Right lobe of liver (tissue), 6 donors: ENCODE measurements around the gene APBB1. TPM values are rescaled to one million over a fixed set of nuclear protein-coding genes. Genes with fewer than 3 reads are reported as not detected.

Experiments used
- ATAC-seq, 4 donors: fragments of 200-7000 bp; cut with Tn5 transposase; one replicate each; pipeline ENCODE4 v1.9.1; 2020; ENCODE audit warnings: mild to moderate bottlenecking in 4 of 4, moderate library complexity in 4 of 4
- DNase-seq, 3 donors: peaks; one replicate each; pipeline ENCODE4 v3.0.0-alpha.2; 2020
- H3K27ac ChIP-seq, 3 donors: fragments of 200-600 bp; one replicate each; pipeline ENCODE4 v1.8.0; 2022
- H3K27me3 ChIP-seq, 2 donors: fragments of 200-600 bp; one replicate each; pipeline ENCODE4 v1.8.0; 2022
- H3K36me3 ChIP-seq, 4 donors: fragments of 200-600 bp; sonication (generic) in 1 of 4; one replicate each; pipeline versions ENCODE4 v1.5.1 to v1.8.0; 2017 to 2022; ENCODE audit warnings: control low read depth in 1 of 4
- H3K4me1 ChIP-seq, 4 donors: fragments of 200-600 bp; sonication (generic) in 1 of 4; one replicate each; pipeline versions ENCODE4 v1.5.1 to v1.8.0; 2017 to 2022; ENCODE audit warnings: control low read depth in 1 of 4
- H3K4me3 ChIP-seq, 3 donors: fragments of 200-600 bp; one replicate each; pipeline ENCODE4 v1.8.0; 2022
- H3K9me3 ChIP-seq, 4 donors: fragments of 200-600 bp; sonication (generic) in 1 of 4; one replicate each; pipeline versions ENCODE4 v1.5.1 to v1.8.0; 2017 to 2022; ENCODE audit warnings: control low read depth in 1 of 4
- POLR2A ChIP-seq: fragments of 450-650 bp; IDR thresholded peaks from one replicate; pipeline ENCODE4 v1.6.1; 2017; ENCODE audit warnings: antibody characterized with exemption, mild to moderate bottlenecking
- WGBS: methylation state at CpG from one replicate; pipeline ENCODE4 v1.1.6; 2018; ENCODE audit warnings: low coverage, low lambda C conversion rate; ENCODE audit not compliant: insufficient coverage; ENCODE audit errors: missing lambda C conversion rate; 5-methylcytosine and 5-hydroxymethylcytosine counted together
- intact Hi-C, 2 donors: fragments of 100-400 bp; cut with DNase I; formaldehyde crosslinking; loops; one replicate each; pipeline versions ENCODE4 v1.11.2 to v1.14.1; 2022
- total RNA-seq, 6 experiments: library from RNA; depleted of rRNA in 2 of 6; stranded (reverse); fragments of >200 nt in 2 of 6; fragmentation: NEBNext Ultra II Directional in 3 of 6; extraction: Animal tissue kit (Norgen Biotek cat#: 25700) in 3 of 6; gene quantifications; one replicate each; pipeline versions ENCODE4 v1.1.0 to v1.2.4, GENCODE V29; 2016 to 2023
- TF ChIP-seq, protein P1 (sequence below), 4 donors: fragments of 200-600 bp in 3 of 4; fragments of 450-650 bp in 1 of 4; IDR thresholded peaks; one replicate each; pipeline versions ENCODE4 v1.5.1 to v1.8.0; 2016 to 2022; ENCODE audit warnings: antibody characterized with exemption in 4 of 4, mild to moderate bottlenecking in 2 of 4
- donor health status: DM: no; HTN: yes; CAD: no.
- donor health status: DM: no; HTN: no; CAD: no.
- donor health status: DM: no; HTN: no; CAD: no.
- donor health status: DM: no; HTN: yes; CAD: no.
- donor health status: DM: no; HTN: yes; CAD: no.

APBB1 gene
- total RNA-seq, 6 experiments from 2014 or later = 3.3 to 5.6 (median 3.8) TPM

DNA sequence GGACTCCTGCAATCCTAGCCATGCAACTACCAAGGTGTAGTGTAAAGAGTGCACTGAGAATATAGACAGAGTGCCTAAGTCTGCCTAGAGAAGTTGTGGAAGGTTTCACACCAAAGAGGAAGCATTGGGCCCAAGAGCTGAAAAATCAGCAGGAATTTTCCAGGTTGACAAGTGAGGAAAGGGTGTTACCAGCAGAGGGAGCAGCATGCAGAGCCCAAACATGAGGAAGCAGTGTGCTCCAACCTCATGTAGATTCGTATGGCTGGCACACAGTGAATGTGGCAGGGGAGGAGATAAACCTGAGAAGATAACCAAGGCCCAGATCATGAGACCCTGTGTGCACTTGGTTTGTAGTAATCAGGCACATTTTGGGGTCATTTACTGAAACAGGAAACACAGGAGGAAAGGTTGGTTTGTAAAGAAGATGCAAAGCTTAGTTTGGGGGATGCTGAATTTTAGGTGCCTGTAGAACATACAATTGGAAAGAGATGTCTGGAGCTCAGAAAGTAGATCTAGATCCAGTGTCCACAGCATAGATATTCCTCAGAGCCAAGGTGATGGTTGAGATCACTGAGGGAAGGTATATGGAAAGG lies 20.2 kb upstream of the APBB1 start:
- H3K27ac ChIP-seq = peak overlapping the region in 2 of 3 donors; percentile 87 to 88
- peak overlapping the region; percentile 62 to 79 (median 74) for H3K4me3 ChIP-seq
- intact Hi-C loops = loop anchor here in 1 of 2 donors (5.0 kb wide), 1 partner anchor 47 kb away; the partner anchor contains the start of gene SMPD1
- peak in 1 of 3 donors; percentile 33 for DNase-seq
- H3K27me3 ChIP-seq = no peaks in the 10 kb centered on the region
- H3K4me1 ChIP-seq = peaks cover 0 to 70% (median 11%) of the 10 kb centered on the region in 4 donors
- no peaks in the 10 kb centered on the region for H3K9me3 ChIP-seq
- peak in 2 of 4 donors; percentile 6 to 13 for ATAC-seq
- TF ChIP-seq, protein P1, sequence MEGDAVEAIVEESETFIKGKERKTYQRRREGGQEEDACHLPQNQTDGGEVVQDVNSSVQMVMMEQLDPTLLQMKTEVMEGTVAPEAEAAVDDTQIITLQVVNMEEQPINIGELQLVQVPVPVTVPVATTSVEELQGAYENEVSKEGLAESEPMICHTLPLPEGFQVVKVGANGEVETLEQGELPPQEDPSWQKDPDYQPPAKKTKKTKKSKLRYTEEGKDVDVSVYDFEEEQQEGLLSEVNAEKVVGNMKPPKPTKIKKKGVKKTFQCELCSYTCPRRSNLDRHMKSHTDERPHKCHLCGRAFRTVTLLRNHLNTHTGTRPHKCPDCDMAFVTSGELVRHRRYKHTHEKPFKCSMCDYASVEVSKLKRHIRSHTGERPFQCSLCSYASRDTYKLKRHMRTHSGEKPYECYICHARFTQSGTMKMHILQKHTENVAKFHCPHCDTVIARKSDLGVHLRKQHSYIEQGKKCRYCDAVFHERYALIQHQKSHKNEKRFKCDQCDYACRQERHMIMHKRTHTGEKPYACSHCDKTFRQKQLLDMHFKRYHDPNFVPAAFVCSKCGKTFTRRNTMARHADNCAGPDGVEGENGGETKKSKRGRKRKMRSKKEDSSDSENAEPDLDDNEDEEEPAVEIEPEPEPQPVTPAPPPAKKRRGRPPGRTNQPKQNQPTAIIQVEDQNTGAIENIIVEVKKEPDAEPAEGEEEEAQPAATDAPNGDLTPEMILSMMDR (IDR thresholded peaks at IDR 0.05) = peak; percentile 51 to 63 (median 61)
- no peak for TF ChIP-seq POLR2A
- 0% methylated on average over 1 of the region's 1 CpG for WGBS
- H3K36me3 ChIP-seq = peaks cover 0 to 35% (median 12%) of the 10 kb centered on the region in 4 donors

DNA sequence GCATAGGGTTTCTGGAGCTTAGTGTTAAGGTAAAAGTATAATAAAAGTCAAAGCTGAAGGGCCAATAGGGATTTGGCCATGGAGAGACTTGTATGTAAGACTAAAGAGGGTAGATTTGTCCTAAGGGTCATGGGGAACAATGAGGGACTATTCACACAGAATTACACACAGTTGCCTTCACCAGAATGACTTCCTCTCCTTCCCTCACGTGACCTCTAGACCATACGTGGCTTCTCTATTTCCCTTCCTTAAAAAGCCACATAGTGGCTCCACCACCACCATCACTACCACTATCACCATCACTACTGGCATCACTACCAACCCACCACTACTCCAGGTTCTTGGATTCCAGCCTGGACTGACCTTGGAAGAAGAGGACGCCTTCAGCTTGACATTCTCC lies 19.1 kb upstream of the APBB1 start:
- H3K4me1 ChIP-seq = peaks cover 0 to 60% (median 7%) of the 10 kb centered on the region in 4 donors
- no peak for DNase-seq
- peaks cover 0 to 35% (median 12%) of the 10 kb centered on the region in 4 donors for H3K36me3 ChIP-seq
- 11% methylated on average over 3 of the region's 3 CpGs for WGBS
- no peak for TF ChIP-seq POLR2A
- TF ChIP-seq, protein P1 (IDR thresholded peaks at IDR 0.05) = no peak
- intact Hi-C loops = loop anchor here in 1 of 2 donors (5.0 kb wide), 1 partner anchor 46 kb away; the partner anchor contains the start of gene SMPD1
- no peak for ATAC-seq
- peak overlapping the region in 1 of 3 donors; percentile 21 for H3K27ac ChIP-seq
- H3K9me3 ChIP-seq = no peaks in the 10 kb centered on the region
- no peaks in the 10 kb centered on the region for H3K27me3 ChIP-seq
- peak overlapping the region; percentile 62 to 79 (median 74) for H3K4me3 ChIP-seq

GRCh38 chr11:6437423-6437822 lies 18.5 kb upstream of the APBB1 start:
- ATAC-seq = peak; percentile 2 to 34 (median 25)
- no CpG with 5 or more reads among the region's 12 CpGs for WGBS
- peak; percentile 37 to 82 (median 73) for DNase-seq
- Histone ChIP-seq H3K27ac (peak overlapping the region in 2 of 3 donors; percentile 21 to 30), H3K27me3 (no peaks in the 10 kb centered on the region), H3K4me1 (peaks cover 0 to 55% (median 3%) of the 10 kb centered on the region in 4 donors), H3K9me3 (no peaks in the 10 kb centered on the region), H3K36me3 (peaks cover 0 to 35% (median 12%) of the 10 kb centered on the region in 4 donors), H3K4me3 (peak overlapping the region in 2 of 3 donors; percentile 74 to 79)
- no peak for TF ChIP-seq POLR2A
- TF ChIP-seq, protein P1 (IDR thresholded peaks at IDR 0.05) = no peak
- intact Hi-C loops = loop anchor here in 1 of 2 donors (5.0 kb wide), 1 partner anchor 45 kb away; the partner anchor contains the start of gene SMPD1

- H3K4me1 ChIP-seq = peaks cover 0 to 45% (median 2%) of the 10 kb centered on the region in 4 donors
- no peaks in the 10 kb centered on the region for H3K27me3 ChIP-seq
- peak overlapping the region in 1 of 3 donors; percentile 21 for H3K27ac ChIP-seq
- peak; percentile 5 to 50 (median 30) for ATAC-seq
- intact Hi-C loops = no loop called here
- 34% methylated on average over 5 of the region's 5 CpGs for WGBS
- H3K4me3 ChIP-seq = no peak overlapping the region
- TF ChIP-seq, protein P1 (IDR thresholded peaks at IDR 0.05) = no peak
- no peak for TF ChIP-seq POLR2A
- H3K36me3 ChIP-seq = peaks cover 0 to 35% (median 15%) of the 10 kb centered on the region in 4 donors
- H3K9me3 ChIP-seq = no peaks in the 10 kb centered on the region
- DNase-seq = no peak
These were observed 15.2 kb upstream of the APBB1 start for GRCh38 chr11:6433998-6434660.
